ENCODE data around the gene SRSF2.

DNA sequence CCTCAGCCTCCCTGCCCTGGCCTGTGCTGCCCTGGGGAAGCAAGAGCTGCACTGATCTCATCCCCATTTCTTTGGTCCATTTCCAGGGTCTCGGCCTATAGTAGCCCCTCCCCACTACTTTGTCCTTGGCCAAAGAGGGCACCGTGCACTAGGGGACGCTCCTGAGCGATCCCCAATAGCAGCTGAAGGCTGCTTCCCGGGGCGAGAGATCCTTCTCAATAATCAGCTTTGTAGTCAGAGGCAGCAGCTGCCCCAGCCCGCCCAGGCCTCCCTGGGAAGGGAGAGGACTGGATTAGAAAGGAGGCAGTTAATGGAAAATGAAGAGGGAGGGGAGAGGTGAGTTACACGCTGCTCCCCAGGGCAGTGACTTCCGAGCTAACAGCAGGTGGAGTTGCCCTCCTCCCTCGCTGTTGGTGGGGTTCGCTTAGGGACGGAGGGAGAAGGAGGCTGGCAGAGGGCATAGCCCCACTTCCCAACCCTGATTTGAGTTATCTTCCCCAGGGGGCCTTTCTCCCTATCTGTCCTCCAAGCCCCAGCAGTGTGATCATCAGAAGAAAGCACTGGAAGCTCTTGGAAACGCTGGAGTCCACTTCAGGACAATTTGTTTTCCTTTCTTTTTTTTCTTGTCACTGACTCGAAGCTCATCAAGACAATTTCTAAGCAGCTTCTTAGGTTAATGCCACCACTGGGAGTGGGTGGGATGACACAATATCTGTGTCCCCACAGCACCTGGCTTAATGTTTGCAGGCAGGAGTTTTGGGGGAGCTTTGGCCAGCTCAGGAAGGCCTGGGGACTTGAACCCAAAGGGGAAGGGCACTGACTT, 28.9 kb downstream of the SRSF2 start:
- TF ChIP-seq ZNF565 (CRISPR knock-in tag; conservative IDR thresholded peaks at IDR 0.05; ENCODE audit: low read depth), result no peak
- no peak for TF ChIP-seq ARNTL (CRISPR knock-in tag; IDR thresholded peaks at IDR 0.05; ENCODE audit: borderline replicate concordance, low read depth)
- TF ChIP-seq, protein P1, sequence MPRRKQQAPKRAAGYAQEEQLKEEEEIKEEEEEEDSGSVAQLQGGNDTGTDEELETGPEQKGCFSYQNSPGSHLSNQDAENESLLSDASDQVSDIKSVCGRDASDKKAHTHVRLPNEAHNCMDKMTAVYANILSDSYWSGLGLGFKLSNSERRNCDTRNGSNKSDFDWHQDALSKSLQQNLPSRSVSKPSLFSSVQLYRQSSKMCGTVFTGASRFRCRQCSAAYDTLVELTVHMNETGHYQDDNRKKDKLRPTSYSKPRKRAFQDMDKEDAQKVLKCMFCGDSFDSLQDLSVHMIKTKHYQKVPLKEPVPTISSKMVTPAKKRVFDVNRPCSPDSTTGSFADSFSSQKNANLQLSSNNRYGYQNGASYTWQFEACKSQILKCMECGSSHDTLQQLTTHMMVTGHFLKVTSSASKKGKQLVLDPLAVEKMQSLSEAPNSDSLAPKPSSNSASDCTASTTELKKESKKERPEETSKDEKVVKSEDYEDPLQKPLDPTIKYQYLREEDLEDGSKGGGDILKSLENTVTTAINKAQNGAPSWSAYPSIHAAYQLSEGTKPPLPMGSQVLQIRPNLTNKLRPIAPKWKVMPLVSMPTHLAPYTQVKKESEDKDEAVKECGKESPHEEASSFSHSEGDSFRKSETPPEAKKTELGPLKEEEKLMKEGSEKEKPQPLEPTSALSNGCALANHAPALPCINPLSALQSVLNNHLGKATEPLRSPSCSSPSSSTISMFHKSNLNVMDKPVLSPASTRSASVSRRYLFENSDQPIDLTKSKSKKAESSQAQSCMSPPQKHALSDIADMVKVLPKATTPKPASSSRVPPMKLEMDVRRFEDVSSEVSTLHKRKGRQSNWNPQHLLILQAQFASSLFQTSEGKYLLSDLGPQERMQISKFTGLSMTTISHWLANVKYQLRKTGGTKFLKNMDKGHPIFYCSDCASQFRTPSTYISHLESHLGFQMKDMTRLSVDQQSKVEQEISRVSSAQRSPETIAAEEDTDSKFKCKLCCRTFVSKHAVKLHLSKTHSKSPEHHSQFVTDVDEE (CRISPR knock-in tag; IDR thresholded peaks at IDR 0.05), result no peak
- no peak for TF ChIP-seq ISL1 (CRISPR knock-in tag; IDR thresholded peaks at IDR 0.05)
- TF ChIP-seq ZNF70 (CRISPR knock-in tag; IDR thresholded peaks at IDR 0.05), result no peak
- TF ChIP-seq ESRRG (CRISPR knock-in tag; IDR thresholded peaks at IDR 0.05), result no peak
